T-helper 9 cell (primary cell): ENCODE measurements around the gene BABAM2.
"Not testable (repeated sequence)": the region's sequence is repeated elsewhere in the genome, so short reads cannot be mapped to it uniquely, and the experiment has no call there.

Experiments used
- DNase-seq: peaks from one replicate; pipeline ENCODE4 v3.0.0-alpha.2; 2020

BABAM2 gene

DNA sequence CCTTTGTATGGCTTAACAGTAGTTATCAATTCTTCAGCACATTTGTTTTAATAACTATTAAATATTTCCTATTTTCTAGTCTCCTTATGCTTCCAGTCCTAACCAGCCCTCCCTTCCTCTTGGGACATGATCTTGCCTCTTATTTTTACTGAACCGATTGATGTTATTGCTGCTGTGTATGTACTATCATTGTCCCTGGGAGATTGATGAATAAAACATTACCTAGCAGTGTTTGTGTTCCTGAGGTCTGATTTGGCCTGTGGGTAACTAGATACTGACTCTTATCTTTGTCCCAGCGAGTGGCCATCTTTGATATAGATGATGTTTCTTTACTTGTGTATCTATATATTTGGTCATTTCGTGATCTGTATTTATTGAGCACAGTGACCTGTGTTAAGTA lies 192.9 kb downstream of the BABAM2 start:
- no peak for DNase-seq

DNA sequence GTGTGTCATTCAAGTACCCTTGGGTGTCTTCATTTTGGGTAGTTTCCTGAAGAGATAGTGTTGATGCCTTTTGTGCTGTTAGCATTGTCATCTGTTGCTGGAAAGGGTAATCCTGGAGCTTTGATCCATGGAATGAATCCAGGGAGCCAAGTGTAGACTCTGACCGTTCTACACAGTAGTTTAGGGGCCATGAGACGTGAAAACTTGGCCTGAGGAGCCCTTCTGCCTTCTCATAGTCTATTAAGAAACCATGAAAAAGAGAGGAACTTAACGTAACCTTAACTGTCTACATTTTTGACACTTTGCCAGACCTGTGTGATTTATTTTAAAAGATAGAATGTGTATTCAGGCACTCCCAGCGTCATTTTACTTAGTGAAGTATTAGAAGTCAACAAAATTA lies 194.0 kb downstream of the BABAM2 start:
- no peak for DNase-seq

DNA sequence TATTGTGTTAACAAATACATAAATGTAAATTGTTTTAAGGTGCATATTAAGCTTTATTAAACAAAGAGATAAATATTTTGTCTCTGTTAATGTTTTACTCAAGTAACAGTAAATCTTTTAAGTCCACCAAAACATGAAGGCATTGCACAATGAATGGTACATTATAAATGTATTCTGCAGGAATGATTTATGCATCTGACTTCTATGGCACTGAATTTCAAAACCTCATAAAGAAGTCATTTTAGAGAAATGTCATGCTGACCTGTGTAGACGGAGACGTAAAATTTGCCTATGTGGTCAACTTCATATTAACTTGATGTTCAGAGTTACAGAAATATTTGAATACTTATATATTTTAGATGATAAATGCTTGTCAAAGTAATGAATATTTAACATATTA lies 194.7 kb downstream of the BABAM2 start:
- DNase-seq, result no peak

DNA sequence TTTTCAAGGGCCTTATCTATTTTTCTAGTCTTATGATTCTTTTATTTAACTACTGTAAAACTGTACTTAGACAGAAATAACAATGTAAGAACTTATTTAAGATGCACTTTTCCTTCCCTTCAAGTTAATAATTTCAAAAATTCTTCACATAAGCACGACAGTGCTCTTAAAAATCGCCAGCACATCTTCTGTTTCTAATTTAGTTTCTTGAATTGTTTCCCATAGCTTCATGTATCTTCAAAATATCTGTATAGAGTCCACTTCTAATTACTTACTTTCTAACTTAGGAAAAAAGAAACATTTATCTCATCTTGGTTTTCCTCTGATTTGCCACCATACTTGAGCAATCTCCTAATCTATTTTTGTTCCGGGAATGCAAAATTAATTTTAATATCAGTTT lies 196.1 kb downstream of the BABAM2 start:
- no peak for DNase-seq

DNA sequence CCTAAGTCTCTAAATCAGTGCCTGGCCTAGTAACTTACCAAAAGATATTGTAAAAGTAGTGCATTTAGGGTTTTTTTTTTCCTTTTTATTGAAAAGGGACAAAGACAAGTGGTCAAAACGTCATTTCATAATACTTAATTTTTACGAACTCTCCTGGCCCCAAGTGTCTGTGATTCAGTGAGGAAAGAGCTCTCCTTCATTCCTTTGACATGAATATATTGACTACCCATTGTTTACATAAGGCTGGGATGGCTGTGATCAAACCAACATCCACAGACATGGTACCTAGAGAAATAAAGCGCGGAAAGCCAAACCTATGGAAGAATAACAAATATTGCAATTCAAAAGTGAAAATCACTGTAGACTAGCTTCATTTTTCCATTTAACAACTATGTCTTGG lies 198.4 kb downstream of the BABAM2 start:
- DNase-seq, result no peak

DNA sequence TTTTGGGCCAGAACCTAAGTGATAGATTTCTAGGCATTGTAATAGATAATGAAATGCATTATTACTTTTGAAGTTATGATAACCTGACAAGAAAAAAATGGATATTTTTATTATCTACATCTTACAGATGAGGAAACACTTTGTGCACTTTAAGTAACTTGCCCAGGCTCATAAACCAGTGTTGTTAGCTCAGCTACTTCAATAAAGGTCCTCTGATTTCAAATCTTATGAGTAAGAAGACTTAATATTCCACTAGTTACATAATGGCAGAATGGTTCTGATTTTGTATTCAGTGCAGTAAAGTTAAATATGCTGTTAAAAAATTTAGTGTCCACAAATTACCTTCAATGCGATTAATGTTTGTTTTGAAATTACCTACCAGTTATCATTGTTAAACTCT lies 199.0 kb downstream of the BABAM2 start:
- DNase-seq, result no peak

DNA sequence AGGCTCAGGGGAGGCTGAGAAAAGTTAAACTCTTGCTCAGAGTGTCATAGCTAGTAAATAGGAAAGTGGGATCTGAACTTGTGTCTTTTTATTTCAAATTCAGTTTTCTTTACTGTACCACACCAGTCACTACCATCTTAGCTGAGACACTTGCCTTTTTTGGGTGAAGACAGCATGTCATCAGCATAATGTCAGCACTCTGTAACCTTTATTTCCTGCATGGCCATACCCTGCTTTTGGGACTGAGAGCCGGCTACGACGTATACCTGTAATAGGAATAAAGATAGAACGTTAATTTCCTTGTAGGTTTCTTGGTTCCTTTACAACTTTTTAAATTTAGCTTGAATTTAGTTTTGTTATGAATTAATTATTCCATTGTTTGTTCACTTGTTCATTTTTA lies 202.8 kb downstream of the BABAM2 start:
- DNase-seq, result no peak

DNA sequence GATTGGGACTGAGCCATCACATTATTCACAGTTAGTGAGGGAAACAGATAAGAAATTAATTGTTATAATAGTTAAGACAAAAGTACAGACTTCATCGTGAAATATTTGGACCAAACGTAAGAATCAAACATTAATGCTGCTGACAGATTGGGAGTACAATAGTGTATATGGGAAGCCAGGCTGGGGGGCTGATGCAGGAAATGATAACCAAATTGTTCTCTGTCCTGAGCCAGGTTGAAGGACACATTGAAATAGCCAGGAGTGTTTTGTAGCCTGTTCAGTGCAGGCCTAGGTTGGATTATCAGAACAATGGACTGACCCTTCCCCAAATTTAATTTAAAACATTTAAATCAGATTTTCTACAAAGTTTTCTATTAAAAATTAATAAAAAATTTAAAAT lies 203.2 kb downstream of the BABAM2 start:
- DNase-seq, result no peak

DNA sequence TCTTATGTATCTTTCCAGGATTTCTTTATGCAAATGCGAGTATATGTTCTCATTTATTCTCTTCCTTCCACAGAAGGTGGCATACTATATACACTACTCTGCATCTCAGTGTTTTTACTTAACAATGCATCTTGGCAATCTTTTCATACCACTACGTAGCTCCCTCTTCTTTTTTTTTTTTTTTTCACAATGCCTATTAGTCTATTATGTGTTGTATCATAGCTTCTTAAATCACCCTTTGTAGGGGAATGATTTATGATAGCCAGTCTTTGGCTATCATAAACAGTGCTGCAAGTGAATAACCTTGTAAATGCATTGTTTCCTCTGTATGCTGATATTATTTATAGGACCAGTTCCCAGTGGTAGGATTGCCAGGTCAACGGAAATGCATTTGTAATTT lies 204.2 kb downstream of the BABAM2 start:
- no peak for DNase-seq

DNA sequence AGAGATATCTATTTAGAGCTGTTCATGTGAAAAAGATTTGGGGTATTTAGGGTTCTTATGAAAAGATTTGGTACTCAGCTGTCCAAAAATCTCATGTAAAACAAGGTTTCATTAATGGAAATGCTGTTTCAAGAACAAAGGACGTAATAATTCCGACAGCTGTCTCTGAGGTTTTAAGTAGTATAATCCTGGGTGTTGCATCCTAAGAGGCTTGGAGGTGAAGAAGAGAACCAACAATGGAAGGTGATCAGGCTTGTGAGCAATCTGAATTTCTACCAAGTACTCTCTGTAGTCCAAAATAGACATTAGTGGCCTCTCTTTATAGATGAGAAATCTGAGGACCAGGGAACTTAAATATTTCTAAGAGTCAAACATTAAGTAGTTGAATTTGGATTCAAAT lies 205.1 kb downstream of the BABAM2 start:
- DNase-seq, result no peak

DNA sequence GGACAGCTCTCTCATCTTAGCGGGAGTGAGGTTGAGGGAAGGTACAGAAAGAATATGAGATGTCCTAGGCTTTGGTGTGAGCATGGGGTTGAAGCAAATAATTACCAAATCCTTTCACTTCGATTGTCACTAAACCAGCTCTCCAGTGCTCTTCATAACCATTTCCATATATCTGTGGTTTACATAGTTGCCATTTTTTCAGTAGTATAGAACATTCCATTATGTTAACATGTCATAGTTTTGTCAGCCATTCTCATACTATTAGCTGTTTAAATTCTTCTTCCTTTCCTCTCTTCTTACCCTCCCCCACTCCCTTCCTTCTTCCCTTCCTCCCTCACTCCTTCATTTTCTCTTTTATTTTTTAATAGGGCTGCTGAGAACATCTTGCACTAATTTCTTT lies 205.9 kb downstream of the BABAM2 start:
- no peak for DNase-seq

DNA sequence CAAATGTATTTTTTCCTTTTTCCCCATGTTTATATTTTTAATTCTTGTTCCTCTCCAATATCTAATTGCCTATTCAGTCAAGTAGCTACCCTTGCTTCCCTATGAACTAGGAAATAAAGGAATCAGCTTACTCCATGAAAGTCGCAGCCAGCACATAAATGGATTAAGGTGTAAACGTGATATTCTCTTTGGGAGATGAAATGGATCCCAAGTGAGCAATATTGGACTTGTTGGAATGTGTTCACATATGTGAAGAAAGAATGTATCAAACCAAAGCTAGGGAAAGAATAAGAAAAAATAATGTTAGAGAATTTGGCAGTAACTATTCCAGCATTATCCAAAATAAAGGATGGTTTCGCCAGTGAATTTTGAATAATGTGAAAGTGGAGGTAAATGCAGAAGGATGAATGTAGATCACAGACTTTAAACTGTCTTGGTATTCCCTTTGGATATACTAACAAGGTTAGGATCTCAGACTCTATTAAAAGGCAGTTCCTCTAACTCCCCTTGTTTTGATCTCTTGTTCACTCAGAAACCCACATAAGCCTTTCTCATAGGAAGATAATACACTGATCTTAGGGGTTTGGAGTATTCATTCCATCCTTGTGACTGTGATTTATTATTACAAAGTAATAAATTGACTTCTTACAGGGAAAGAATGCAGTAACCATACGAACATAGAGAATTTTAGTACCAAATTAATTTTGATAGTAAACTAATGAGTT lies 208.1 kb downstream of the BABAM2 start:
- no peak for DNase-seq

DNA sequence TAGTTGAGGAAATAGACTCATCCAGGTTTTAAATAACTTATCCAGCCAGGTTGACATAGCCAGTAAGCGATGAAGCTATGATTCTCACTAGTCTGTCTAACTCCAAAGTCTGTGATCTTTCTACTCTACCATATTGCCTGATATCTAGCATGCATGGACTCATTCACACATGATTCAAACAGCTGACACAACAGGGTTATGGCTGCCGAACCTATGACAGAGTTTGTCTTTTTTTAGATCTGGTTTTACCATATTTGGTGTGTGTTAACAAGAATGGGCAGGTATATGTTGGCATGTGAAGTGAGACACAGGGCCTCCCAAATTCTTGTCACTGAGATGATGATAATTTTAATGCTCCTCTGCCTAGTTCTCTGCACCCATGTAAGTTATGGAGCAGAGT lies 210.6 kb downstream of the BABAM2 start:
- no peak for DNase-seq

DNA sequence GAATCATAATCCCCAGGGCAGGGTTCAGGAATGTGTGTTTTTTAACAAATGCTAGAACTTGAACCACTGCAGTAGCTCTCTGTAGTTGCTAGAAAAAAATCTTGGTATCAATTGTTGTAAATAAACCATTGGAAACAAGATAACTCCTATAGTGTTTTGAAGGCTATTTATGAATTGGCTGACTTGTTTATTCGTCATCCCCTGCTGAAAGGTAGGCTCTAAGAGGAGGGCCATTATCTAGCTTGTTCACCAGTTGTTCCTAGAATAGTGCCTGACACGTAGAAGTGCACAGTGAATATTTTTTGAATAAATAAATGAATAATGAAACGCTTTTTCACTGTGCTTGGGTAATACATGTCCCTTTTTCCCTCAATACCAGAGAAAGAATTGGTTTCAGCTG lies 211.4 kb downstream of the BABAM2 start:
- DNase-seq, result no peak

DNA sequence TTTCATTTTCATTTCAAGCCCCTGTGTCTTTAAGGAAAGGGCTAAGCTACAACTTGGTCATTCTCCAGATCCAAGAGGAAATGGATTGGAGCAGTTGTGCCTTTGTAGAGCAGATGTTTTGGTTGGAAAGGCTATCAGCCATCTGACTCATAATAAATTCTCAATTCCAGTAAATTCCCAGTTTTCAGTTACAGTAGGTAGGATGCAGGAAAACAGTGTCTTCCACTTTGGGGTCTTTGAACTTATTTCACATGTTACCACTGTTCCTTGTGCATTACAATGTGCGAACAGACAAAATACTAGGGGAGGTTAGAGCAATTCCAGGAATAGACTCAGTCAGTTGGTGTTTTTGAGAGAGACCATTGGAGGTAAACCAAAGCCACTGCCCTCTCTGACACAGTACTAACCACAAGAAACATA lies 211.9 kb downstream of the BABAM2 start:
- no peak for DNase-seq

DNA sequence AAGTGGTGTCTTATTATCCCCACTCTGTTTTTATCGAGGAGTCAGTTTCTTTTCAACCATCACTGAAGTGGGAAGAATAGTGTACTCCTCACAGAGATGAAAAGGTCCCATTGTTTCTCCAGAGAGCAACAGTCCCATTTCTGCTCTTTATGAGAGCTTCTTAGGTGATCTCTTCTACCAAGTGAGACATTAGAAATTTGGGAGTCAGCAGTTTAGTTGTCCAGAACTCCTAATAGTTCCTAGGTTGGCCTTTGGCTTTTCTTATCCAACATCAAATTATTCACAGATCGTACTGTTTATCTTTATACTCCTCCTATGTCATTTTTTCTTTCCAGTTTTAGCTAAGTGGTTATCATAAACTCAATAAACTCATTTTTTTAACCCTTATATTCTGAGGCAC lies 213.1 kb downstream of the BABAM2 start:
- DNase-seq, result no peak

DNA sequence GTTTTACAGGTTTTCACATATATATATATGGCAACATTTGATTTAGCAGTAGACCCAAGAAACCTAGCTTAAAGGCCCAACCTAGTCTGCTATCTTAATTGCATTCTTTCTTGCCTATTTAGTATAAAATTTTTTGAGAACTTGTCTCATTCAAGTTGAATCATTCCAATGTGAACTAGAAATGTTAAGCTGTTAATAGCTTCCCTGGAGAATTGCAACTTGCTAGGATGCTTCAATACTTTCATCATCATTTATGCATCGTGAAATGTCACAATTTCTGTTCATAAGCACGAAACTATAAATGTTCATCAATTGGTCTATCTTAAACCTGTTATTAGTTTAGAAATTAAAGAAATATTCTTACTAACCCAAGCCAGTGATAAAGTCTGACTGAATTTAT lies 217.6 kb downstream of the BABAM2 start:
- DNase-seq, result no peak

DNA sequence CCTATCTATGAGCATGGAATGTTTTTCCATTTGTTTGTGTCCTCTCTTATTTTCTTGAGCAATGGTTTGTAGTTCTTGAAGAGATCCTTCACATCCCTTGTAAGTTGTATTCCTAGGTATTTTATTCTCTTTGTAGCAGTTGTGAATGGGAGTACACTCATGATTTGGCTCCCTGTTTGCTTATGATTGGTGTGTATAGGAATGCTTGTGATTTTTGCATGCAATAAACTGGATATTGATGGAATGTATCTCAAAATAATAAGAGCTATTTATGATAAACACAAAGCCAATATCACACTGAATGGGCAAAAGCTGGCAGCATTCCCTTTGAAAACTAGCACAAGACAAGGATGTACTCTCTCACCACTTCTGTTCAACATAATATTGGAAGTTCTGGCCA lies 223.2 kb downstream of the BABAM2 start:
- not testable (repeated sequence) for DNase-seq

DNA sequence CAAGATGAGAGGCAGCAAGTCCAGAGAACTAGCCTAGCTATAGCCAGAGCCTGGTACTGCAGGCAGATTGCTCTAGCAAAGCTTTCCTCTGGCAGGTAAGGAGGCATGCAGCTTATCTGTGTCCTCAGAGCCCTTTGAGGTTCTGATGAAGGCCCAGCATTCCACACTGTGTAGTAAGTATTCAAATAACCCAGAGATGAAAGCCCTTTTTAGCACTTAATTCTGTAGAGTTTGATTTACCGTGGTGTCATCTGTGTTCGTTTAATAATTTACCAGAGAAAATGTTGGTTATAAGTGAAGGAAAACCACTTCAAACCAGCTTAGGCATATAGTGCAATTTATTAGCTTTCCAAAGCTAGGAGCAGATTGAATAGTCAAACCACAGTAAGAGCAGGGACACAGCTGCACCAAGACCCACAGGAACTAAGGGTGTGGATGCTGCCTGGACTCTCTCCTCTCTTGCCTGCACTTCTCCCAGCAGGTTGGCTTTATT lies 226.6 kb downstream of the BABAM2 start:
- no peak for DNase-seq

DNA sequence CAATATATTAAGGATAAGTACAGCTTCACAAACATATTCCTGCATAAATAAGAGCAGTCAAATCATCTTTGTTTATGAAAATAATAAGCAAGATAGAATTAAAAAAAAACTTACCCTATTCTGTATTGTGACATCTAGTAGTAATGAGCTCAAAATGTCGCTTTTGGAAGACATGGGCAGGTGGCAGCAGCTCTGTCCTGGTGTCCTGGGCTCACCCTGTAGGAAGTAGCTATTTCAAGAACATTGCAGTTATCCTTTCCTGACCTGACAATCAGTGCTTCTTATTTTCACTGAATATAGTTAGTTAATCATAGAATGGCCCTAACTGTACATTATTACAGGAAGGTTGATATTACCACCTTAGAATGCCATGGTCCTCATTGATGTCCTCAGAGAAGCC lies 229.1 kb downstream of the BABAM2 start:
- no peak for DNase-seq

DNA sequence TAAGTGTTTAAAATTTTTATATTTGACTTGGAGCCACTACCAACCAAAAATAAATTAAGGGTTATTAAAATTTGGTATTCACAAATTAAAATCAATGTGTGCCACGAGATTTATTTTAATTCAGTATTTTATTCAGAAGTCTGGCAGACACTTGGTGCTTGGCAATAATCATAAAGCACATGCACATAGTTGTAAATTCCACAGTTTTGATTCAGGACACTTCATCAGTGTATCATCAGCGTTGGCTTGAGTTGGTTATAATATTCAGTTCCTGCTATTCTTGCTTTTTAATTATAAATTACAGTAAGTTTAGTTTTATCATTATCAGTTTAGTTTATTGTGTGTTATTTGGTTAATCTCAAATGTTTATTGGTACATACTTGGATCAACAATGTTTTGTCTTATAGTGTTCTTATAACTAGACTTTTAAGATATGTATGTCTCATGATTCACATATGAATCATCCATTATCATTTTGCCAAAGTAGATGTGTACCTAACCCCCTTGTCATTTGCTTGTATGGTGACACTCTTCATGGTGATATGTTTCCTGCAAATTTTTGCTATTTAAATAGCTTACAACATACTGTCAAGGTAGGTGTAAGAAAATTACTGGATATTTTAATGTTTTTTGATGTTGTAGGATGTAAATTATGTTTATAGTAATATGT lies 237.9 kb downstream of the BABAM2 start:
- no peak for DNase-seq

DNA sequence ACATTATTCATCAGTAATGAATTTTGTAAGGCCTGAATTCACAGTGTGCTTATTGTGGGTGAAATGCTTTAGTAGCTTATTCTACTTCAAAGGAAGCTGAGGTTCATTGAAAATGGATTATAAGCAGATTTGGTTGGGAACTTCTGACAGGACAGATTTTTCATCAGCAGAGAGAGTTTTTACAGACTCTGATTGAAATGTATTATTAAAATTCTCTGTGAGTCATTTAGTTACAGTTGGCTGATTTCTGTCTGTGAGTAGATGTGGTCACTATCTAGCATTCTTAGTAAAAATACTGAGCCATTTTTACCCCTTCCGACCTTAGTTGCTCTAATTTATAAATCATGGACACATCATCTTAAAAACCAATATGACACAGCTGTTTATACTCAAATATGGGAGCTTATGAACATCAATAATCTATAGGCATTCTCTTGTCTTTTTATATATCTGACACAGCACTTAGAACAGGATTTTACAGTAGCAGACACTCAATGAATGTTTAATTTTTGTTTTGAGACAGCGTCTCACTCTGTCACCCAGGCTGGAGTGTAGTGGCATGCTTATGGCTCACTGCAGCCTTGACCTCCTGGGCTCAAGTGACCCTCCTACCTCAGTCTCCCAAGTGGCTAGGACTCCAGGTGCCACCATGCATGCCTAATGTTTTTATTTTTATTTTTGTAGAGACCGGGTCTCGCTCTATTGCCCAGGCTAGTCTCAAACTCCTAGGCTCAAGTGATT lies 239.6 kb downstream of the BABAM2 start:
- DNase-seq, result no peak

DNA sequence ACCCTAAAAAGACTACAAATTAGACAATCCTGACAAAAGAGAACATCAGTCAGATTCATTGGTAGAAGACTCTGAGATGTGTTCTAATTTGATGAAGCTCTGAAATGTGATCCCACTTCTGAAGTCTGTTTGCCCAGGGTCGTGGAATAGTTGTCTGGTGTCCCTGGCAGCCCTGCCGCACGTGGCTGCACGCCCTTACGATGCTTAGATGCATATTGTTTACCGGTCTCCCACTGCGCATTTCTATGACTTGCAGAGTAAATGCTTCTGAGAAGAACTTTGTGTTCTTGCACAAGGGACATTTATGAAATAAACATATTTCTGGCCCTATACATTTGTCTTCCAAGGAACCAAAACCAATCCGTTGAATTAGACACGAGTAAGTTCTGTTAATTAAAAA lies 243.2 kb downstream of the BABAM2 start:
- DNase-seq, result no peak

DNA sequence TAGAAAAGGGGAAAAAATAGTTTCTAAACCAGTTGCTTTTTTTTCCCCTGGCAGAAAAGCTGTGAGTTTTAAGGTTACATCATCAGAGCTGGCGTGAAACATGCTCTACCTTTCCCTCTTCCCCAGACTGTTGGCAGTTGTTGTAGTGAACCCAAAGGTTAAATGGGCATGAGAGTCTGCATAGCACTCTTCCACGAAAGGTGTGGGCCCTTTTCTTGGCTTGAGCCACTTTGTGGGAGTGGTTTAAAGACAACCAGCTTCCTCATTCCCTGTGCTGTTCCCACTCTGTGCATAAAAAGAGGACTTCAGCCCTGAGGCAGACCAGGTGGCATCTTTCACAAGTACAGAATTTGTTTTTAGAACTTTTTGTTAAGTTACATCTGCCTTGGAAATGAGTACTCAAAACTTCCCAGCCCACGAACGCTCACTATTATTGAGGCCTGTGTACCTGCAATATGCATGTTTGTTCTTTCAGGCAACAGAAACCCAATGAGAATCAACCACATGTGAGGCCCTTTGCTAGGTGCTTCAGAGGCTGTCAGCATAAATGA lies 243.8 kb downstream of the BABAM2 start:
- DNase-seq, result no peak
